H9 (cell line): ENCODE data around the gene MAP2K1. TPM values are rescaled to one million over a fixed set of nuclear protein-coding genes. Genes with fewer than 3 reads are reported as not detected.

ENCODE experiments used
- DNase-seq: peaks from one replicate; pipeline ENCODE4 v3.0.0-alpha.2; 2017
- H2AFZ ChIP-seq: one replicate; pipeline ENCODE4 v1.6.1; 2013; ENCODE audit warnings: mild to moderate bottlenecking, low read length, control low read depth, moderate library complexity
- H2AK5ac ChIP-seq: 2 replicates; pipeline ENCODE4 v1.6.1; 2013; ENCODE audit warnings: low read length, control low read depth, mixed read lengths; ENCODE audit not compliant: insufficient read length
- H2BK120ac ChIP-seq: one replicate; pipeline ENCODE4 v1.6.1; 2013; ENCODE audit warnings: low read depth, mild to moderate bottlenecking, low read length, control low read depth, inconsistent platforms; ENCODE audit not compliant: poor library complexity, severe bottlenecking
- H2BK12ac ChIP-seq: 2 replicates; pipeline ENCODE4 v1.6.1; 2013; ENCODE audit warnings: low read length, control low read depth, mixed read lengths, low read depth; ENCODE audit not compliant: insufficient read length
- H2BK15ac ChIP-seq: 2 replicates; pipeline ENCODE4 v1.6.1; 2013; ENCODE audit warnings: low read depth, low read length, control low read depth
- H2BK20ac ChIP-seq: one replicate; pipeline ENCODE4 v1.6.1; 2013; ENCODE audit warnings: low read depth, mild to moderate bottlenecking, low read length, control low read depth, inconsistent platforms; ENCODE audit not compliant: poor library complexity, severe bottlenecking
- H2BK5ac ChIP-seq: 2 replicates; pipeline ENCODE4 v1.6.1; 2013; ENCODE audit warnings: low read length, control low read depth, mixed read lengths; ENCODE audit not compliant: insufficient read length
- H3K14ac ChIP-seq: 2 replicates; pipeline ENCODE4 v1.6.1; 2013; ENCODE audit warnings: low read length, control low read depth; ENCODE audit not compliant: insufficient read depth
- H3K18ac ChIP-seq: 2 replicates; pipeline ENCODE4 v1.6.1; 2013; ENCODE audit warnings: low read depth, mild to moderate bottlenecking, mixed read lengths, low read length, control low read depth; ENCODE audit not compliant: insufficient read length
- H3K23ac ChIP-seq: 2 replicates; pipeline ENCODE4 v1.6.1; 2013; ENCODE audit warnings: low read length, control low read depth, mixed read lengths, low read depth; ENCODE audit not compliant: insufficient read length
- H3K23me2 ChIP-seq: 2 replicates; pipeline ENCODE4 v1.6.1; 2013; ENCODE audit warnings: low read depth, mild to moderate bottlenecking, mixed read lengths, low read length, control low read depth; ENCODE audit not compliant: insufficient read length, poor library complexity, severe bottlenecking
- H3K27ac ChIP-seq: 2 replicates; pipeline ENCODE4 v1.5.1; 2013; ENCODE audit warnings: low read length, control low read depth, mixed read lengths, low read depth; ENCODE audit not compliant: insufficient read length
- H3K27me3 ChIP-seq: 2 replicates; pipeline ENCODE4 v1.6.1; 2013; ENCODE audit warnings: low read length, control low read depth, inconsistent platforms; ENCODE audit not compliant: insufficient read depth
- H3K4ac ChIP-seq: 2 replicates; pipeline ENCODE4 v1.6.1; 2013; ENCODE audit warnings: low read depth, mild to moderate bottlenecking, control low read depth, inconsistent platforms, low read length, moderate library complexity
- H3K4me1 ChIP-seq: 2 replicates; pipeline ENCODE4 v1.6.1; 2013; ENCODE audit warnings: low read length, control low read depth, inconsistent platforms; ENCODE audit not compliant: insufficient read depth
- H3K4me2 ChIP-seq: 2 replicates; pipeline ENCODE4 v1.6.1; 2013; ENCODE audit warnings: low read length, control low read depth, mixed read lengths; ENCODE audit not compliant: insufficient read length, insufficient read depth
- H3K56ac ChIP-seq: 2 replicates; pipeline ENCODE4 v1.6.1; 2013; ENCODE audit warnings: low read depth, mild to moderate bottlenecking, mixed read lengths, low read length, control low read depth; ENCODE audit not compliant: insufficient read length
- H3K79me1 ChIP-seq: 2 replicates; pipeline ENCODE4 v1.6.1; 2013; ENCODE audit warnings: low read depth, mild to moderate bottlenecking, moderate library complexity, low read length, control low read depth, inconsistent platforms; ENCODE audit not compliant: insufficient read depth, poor library complexity, severe bottlenecking
- H3K79me2 ChIP-seq: 2 replicates; pipeline ENCODE4 v1.6.1; 2013; ENCODE audit warnings: low read length, control low read depth, inconsistent platforms; ENCODE audit not compliant: insufficient read depth
- H3K9ac ChIP-seq: 2 replicates; pipeline ENCODE4 v1.6.1; 2013; ENCODE audit warnings: low read length, control low read depth, mixed read lengths; ENCODE audit not compliant: insufficient read length; ENCODE audit errors: extremely low read depth
- H3K9me3 ChIP-seq: one replicate; pipeline ENCODE4 v1.6.1; 2013; ENCODE audit warnings: low read depth, low read length, inconsistent platforms; ENCODE audit not compliant: control insufficient read depth
- H3T11ph ChIP-seq: one replicate; pipeline ENCODE4 v1.6.1; 2013; ENCODE audit warnings: mild to moderate bottlenecking, low read length, control low read depth, inconsistent platforms
- H4K20me1 ChIP-seq: one replicate; pipeline ENCODE4 v1.6.1; 2013; ENCODE audit not compliant: control insufficient read depth, insufficient read length, insufficient read depth
- H4K5ac ChIP-seq: 2 replicates; pipeline ENCODE4 v1.6.1; 2013; ENCODE audit warnings: low read depth, mild to moderate bottlenecking, mixed read lengths, low read length, control low read depth; ENCODE audit not compliant: insufficient read length
- H4K8ac ChIP-seq: replicated peaks from 2 replicates; pipeline ENCODE4 v1.6.1; 2013; ENCODE audit warnings: low read length, control low read depth, mixed read lengths, low read depth; ENCODE audit not compliant: insufficient read length
- H4K91ac ChIP-seq: 2 replicates; pipeline ENCODE4 v1.6.1; 2013; ENCODE audit warnings: low read depth, mild to moderate bottlenecking, moderate library complexity, mixed read lengths, low read length, control low read depth; ENCODE audit not compliant: insufficient read length
- H3K27ac Mint-ChIP-seq, 3 experiments: 2 replicates in 2 of 3; 3 replicates in 1 of 3; pipeline ENCODE4 v1.8.0; 2020 to 2021; ENCODE audit warnings: mixed read lengths in 3 of 3, mild to moderate bottlenecking in 1 of 3, moderate library complexity in 1 of 3
- H3K27me3 Mint-ChIP-seq: 2 replicates; pipeline ENCODE4 v1.8.0; 2021; ENCODE audit warnings: low read depth, mild to moderate bottlenecking, moderate library complexity, mixed read lengths
- H3K36me3 Mint-ChIP-seq, 3 experiments: 2 replicates in 2 of 3; 3 replicates in 1 of 3; pipeline ENCODE4 v1.8.0; 2020 to 2021; ENCODE audit warnings: low read depth in 3 of 3, mixed read lengths in 3 of 3; ENCODE audit not compliant: insufficient read depth in 1 of 3
- H3K4me1 Mint-ChIP-seq, 2 experiments: 2 replicates each; pipeline ENCODE4 v1.8.0; 2020; ENCODE audit warnings: mixed read lengths in 2 of 2
- H3K4me3 Mint-ChIP-seq, 2 experiments: 2 replicates in 1 of 2; 3 replicates in 1 of 2; pipeline ENCODE4 v1.8.0; 2020 to 2021; ENCODE audit warnings: mild to moderate bottlenecking in 2 of 2, mixed read lengths in 2 of 2, moderate library complexity in 1 of 2
- H3K9me3 Mint-ChIP-seq, 2 experiments: 2 replicates in 1 of 2; 3 replicates in 1 of 2; pipeline ENCODE4 v1.8.0; 2020; ENCODE audit warnings: mild to moderate bottlenecking in 2 of 2, mixed read lengths in 2 of 2, moderate library complexity in 1 of 2
- CTCF ChIP-seq: fragments of 200-600 bp; sonication (generic); conservative IDR thresholded peaks from 3 replicates; pipeline ENCODE4 v1.8.0; 2021; ENCODE audit warnings: antibody characterized with exemption, mild to moderate bottlenecking
- WGBS: extraction: QIAGEN DNeasy Blood & Tissue Kit; methylation state at CpG from one replicate; pipeline ENCODE4 v1.1.7; 2013; ENCODE audit warnings: missing lambda C conversion rate, low lambda C conversion rate, mixed read lengths; ENCODE audit not compliant: insufficient read length; ENCODE audit errors: extremely low coverage; 5-methylcytosine and 5-hydroxymethylcytosine counted together
- total RNA-seq: library from RNA; stranded (reverse); gene quantifications from 2 replicates; pipeline ENCODE4 v1.2.1, GENCODE V29; 2021

MAP2K1 gene
- total RNA-seq, 1 experiment from 2014 or later = 50.8 TPM

GRCh38 chr15:66400351-66400774, 13.7 kb downstream of the MAP2K1 start:
- Mint-ChIP-seq H3K4me3 (no peak overlapping the region), H3K36me3 (peaks cover 14 to 24% (median 19%) of the 10 kb centered on the region in 3 experiments), H3K27ac (peak overlapping the region in 1 of 3 experiments; percentile 62; a peak in 2 of 7 replicates), H3K4me1 (peaks cover 40 to 46% of the 10 kb centered on the region in 2 experiments), H3K9me3 (no peaks in the 10 kb centered on the region), H3K27me3 (no peaks in the 10 kb centered on the region)
- Histone ChIP-seq H2AFZ (no peak overlapping the region), H4K20me1 (no peaks in the 10 kb centered on the region), H2BK20ac (no peak overlapping the region), H4K5ac (no peak overlapping the region), H2BK5ac (no peak overlapping the region), H3K9me3 (no peaks in the 10 kb centered on the region), H3K27me3 (no peaks in the 10 kb centered on the region), H4K91ac (no peak overlapping the region), H2BK120ac (no peak overlapping the region), H3T11ph (no peak overlapping the region), H2BK15ac (no peak overlapping the region), H2AK5ac (no peak overlapping the region), H3K4me1 (peaks cover 15% of the 10 kb centered on the region; the same call in 1 of the 2 replicates), H3K23ac (no peak overlapping the region), H4K8ac (no peak overlapping the region), H3K79me2 (peaks cover 21% of the 10 kb centered on the region; the same call in 1 of the 2 replicates), H3K27ac (no peak overlapping the region), H3K4ac (no peak overlapping the region), H3K4me2 (no peak overlapping the region), H2BK12ac (no peak overlapping the region), H3K79me1 (peaks cover 5% of the 10 kb centered on the region), H3K18ac (peak overlapping the region; percentile 15), H3K23me2 (no peaks in the 10 kb centered on the region), H3K14ac (no peak overlapping the region), H3K9ac (no peak overlapping the region), H3K56ac (no peak overlapping the region)
- no peak for DNase-seq
- TF ChIP-seq CTCF = no peak
- WGBS = no CpG with 5 or more reads among the region's 3 CpGs
